ENCODE data around the gene MYRF. TPM values are rescaled to one million over a fixed set of nuclear protein-coding genes. Genes with fewer than 3 reads are reported as not detected.

The MYRF gene
- total RNA-seq, 3 donors from 2014 or later, result 7.8 to 15.6 (median 10.2) TPM

DNA sequence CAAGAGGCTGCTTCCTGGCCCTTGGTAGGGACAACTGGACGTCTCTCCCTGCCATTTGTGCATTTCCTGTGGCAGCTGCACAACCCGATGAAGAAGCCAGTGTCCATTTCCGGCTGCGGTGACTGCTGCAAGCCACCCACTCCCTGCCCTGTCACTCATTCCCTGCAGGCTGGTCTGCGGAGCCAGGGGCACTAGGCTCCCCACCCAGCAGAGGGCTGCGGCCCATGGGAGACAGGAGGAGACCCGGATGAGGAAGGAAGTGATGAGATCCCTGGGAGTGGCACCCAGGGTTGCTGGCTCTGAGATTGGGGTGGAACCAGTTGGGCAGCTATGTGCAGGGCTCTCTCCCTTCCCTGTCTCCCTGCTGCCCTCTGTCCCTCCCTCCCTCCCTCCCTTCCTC, 10.0 kb upstream of the MYRF start:
- ATAC-seq (peak; percentile 75), DNase-seq (peak in 2 of 3 donors; percentile 50 to 59)
- no peaks in the 10 kb centered on the region for H3K9me3 ChIP-seq
- no peaks in the 10 kb centered on the region for H3K36me3 ChIP-seq (ENCODE audit: low read depth)
- no peak overlapping the region for H3K4me3 ChIP-seq
- H3K4me1 ChIP-seq (ENCODE audit: low read depth), result peaks cover 2% of the 10 kb centered on the region
- TF ChIP-seq, protein P1, sequence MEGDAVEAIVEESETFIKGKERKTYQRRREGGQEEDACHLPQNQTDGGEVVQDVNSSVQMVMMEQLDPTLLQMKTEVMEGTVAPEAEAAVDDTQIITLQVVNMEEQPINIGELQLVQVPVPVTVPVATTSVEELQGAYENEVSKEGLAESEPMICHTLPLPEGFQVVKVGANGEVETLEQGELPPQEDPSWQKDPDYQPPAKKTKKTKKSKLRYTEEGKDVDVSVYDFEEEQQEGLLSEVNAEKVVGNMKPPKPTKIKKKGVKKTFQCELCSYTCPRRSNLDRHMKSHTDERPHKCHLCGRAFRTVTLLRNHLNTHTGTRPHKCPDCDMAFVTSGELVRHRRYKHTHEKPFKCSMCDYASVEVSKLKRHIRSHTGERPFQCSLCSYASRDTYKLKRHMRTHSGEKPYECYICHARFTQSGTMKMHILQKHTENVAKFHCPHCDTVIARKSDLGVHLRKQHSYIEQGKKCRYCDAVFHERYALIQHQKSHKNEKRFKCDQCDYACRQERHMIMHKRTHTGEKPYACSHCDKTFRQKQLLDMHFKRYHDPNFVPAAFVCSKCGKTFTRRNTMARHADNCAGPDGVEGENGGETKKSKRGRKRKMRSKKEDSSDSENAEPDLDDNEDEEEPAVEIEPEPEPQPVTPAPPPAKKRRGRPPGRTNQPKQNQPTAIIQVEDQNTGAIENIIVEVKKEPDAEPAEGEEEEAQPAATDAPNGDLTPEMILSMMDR (IDR thresholded peaks at IDR 0.05), result no peak
- intact Hi-C loops (cut with DNase I, micrococcal nuclease), result no loop called here

DNA sequence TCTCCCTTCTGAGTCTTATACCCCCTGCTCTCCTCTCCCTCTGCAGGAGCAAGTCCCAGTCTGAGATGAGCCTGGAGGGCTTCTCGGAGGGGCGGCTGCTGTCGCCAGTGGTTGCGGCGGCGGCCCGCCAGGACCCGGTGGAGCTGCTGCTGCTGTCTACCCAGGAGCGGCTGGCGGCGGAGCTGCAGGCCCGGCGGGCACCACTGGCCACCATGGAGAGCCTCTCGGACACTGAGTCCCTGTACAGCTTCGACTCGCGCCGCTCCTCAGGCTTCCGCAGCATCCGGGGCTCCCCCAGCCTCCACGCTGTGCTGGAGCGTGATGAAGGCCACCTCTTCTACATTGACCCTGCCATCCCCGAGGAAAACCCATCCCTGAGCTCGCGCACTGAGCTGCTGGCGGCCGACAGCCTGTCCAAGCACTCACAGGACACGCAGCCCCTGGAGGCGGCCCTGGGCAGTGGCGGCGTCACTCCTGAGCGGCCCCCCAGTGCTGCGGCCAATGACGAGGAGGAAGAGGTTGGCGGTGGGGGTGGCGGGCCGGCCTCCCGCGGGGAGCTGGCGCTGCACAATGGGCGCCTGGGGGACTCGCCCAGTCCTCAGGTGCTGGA, 8.8 kb upstream of the MYRF start:
- Histone ChIP-seq H3K4me1 (ENCODE audit: low read depth) (peaks cover 6% of the 10 kb centered on the region), H3K4me3 (no peak overlapping the region), H3K36me3 (ENCODE audit: low read depth) (no peaks in the 10 kb centered on the region), H3K9me3 (no peaks in the 10 kb centered on the region)
- DNase-seq, result no peak
- ATAC-seq, result no peak
- TF ChIP-seq, protein P1 (IDR thresholded peaks at IDR 0.05), result no peak
- intact Hi-C loops (cut with DNase I, micrococcal nuclease), result no loop called here

DNA sequence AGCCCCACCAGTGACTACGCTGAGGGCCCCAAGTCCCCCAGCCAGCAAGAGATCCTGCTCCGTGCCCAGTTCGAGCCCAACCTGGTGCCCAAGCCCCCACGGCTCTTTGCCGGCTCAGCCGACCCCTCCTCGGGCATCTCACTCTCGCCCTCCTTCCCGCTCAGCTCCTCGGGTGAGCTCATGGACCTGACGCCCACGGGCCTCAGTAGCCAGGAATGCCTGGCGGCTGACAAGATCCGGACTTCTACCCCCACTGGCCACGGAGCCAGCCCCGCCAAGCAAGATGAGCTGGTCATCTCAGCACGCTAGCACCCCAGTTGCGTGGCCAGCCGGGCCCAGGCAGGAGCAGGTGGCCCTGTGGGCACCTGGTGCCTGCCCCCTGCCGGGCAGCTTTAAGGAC, 8.3 kb upstream of the MYRF start:
- Histone ChIP-seq H3K9me3 (no peaks in the 10 kb centered on the region), H3K36me3 (ENCODE audit: low read depth) (no peaks in the 10 kb centered on the region), H3K4me3 (no peak overlapping the region), H3K4me1 (ENCODE audit: low read depth) (peaks cover 6% of the 10 kb centered on the region)
- TF ChIP-seq, protein P1 (IDR thresholded peaks at IDR 0.05), result no peak
- intact Hi-C loops (cut with DNase I, micrococcal nuclease), result no loop called here
- no peak for DNase-seq
- no peak for ATAC-seq

DNA sequence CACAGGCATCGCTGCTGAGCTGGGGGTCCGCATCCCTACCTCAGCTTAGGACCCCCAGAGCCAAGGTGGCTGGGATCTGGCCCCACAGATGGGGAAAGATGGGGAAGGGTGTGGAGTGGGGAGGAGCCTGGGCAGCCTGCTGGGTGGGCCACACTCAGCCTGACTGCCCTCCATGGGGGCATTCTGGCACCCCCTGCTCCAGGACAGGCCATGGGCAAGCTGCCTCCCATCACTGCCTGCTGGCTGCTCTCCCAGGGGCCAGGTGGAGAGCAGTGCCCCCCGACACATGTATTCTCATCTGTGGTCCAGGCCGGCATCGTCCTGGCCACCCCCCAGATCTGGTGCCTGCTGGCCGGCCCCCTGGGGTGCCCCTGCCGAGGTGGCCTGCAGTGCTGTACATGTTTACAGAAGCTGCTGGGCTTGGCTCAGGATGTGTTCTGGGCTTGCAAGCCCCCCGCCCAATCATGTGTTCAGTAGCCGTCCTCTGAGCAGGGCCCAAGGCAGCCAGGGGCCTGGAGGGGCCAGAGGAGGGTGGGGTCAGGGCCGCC, 7.8 kb upstream of the MYRF start:
- Histone ChIP-seq H3K4me3 (no peak overlapping the region), H3K36me3 (ENCODE audit: low read depth) (no peaks in the 10 kb centered on the region), H3K9me3 (no peaks in the 10 kb centered on the region), H3K4me1 (ENCODE audit: low read depth) (peaks cover 6% of the 10 kb centered on the region)
- DNase-seq, result no peak
- ATAC-seq, result no peak
- TF ChIP-seq, protein P1 (IDR thresholded peaks at IDR 0.05), result no peak
- intact Hi-C loops (cut with DNase I, micrococcal nuclease), result no loop called here

DNA sequence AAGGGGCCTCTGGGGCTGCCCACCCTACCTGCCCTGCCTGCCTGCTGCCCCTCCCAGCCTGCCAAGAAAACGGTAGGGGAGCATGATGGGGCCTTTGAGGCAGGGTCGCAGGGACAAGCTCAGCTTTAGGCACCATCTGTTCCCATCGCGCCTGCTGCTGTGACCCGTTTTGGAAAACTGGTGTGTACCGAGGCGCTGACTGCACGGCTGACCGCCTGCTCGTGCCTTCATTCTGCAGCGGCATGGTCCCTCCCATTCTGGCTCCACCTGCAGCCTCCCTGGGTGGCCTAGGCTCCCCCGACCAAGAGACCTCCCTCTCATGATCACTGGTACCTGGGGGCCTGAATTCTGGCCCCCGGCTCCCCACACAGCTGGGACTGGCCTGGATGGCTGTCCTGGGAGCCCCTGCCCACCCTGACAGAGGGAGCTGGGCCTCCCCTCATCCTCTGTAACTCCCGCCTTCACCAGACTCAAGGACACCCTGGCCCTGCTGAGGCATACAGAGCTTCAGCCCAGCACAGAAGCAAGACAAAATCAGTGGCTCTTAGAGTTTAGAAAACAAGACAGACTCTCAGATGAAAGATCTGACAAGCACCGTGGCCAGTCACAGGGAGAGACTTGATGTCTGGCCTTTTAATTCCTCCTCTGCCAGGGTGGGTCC, 6.5 kb upstream of the MYRF start:
- TF ChIP-seq, protein P1 (IDR thresholded peaks at IDR 0.05), result no peak
- ATAC-seq (no peak), DNase-seq (no peak)
- intact Hi-C loops (cut with DNase I, micrococcal nuclease), result no loop called here
- Histone ChIP-seq H3K4me1 (ENCODE audit: low read depth) (peaks cover 6% of the 10 kb centered on the region), H3K9me3 (no peaks in the 10 kb centered on the region), H3K4me3 (no peak overlapping the region), H3K36me3 (ENCODE audit: low read depth) (no peaks in the 10 kb centered on the region)

All from mucosa of descending colon (tissue), 3 donors.